ENCODE results near the gene WDR33.

Gene WDR33

DNA sequence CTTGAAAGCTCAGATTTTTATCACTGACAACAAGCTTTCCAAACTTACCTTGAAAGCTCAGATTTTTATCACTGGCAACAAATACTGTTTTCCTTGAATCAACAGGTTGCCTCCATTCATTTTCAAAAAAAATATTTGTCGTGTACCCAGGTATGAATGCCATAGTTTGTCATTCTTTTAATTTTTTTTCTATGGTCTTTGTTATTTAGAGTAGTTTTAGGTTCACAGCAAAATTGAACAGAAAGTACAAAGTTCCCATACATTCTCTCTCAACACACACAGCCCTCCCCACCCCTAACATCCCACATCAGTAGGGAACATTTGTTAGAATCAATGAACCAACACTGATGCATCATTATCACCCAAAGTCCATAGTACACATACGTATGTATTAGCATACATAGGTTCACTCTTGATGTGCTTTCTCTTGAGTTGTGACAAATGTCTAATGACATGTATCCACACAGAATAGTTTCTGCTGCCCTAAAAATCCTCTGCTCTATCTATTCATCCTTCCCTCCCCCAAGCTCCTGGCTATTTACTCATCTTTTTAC, 25.9 kb downstream of the WDR33 start:
- Histone ChIP-seq H3K4me1 (no peaks in the 10 kb centered on the region), H3K27me3 (no peaks in the 10 kb centered on the region), H3K4me3 (ENCODE audit: low read depth, low read length) (no peak overlapping the region), H3K36me3 (no peaks in the 10 kb centered on the region), H3K9me3 (no peaks in the 10 kb centered on the region)
- TF ChIP-seq, protein P1, sequence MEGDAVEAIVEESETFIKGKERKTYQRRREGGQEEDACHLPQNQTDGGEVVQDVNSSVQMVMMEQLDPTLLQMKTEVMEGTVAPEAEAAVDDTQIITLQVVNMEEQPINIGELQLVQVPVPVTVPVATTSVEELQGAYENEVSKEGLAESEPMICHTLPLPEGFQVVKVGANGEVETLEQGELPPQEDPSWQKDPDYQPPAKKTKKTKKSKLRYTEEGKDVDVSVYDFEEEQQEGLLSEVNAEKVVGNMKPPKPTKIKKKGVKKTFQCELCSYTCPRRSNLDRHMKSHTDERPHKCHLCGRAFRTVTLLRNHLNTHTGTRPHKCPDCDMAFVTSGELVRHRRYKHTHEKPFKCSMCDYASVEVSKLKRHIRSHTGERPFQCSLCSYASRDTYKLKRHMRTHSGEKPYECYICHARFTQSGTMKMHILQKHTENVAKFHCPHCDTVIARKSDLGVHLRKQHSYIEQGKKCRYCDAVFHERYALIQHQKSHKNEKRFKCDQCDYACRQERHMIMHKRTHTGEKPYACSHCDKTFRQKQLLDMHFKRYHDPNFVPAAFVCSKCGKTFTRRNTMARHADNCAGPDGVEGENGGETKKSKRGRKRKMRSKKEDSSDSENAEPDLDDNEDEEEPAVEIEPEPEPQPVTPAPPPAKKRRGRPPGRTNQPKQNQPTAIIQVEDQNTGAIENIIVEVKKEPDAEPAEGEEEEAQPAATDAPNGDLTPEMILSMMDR (IDR thresholded peaks at IDR 0.05; ENCODE audit: low read depth, low read length), result no peak
- DNase-seq, result no peak

DNA sequence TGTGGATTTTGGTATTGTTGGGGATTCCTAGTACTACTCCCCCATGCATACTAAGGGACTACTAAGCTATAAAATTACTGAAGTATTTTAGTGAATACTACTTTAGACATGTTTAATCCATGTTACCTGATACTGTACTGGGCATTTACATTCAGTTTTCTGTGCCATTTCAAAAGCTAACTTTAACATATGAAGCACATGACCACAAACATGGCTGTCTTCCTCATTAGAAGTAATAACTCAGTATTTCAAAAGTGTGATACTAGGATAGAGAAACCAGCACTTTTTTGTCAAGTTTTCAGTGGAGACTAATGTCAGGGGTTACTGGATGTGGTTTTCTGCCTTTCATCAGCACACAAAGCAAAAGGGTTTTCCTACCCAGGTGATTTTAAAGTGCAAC, 27.9 kb downstream of the WDR33 start:
- Histone ChIP-seq H3K36me3 (no peaks in the 10 kb centered on the region), H3K4me1 (no peaks in the 10 kb centered on the region), H3K27me3 (no peaks in the 10 kb centered on the region), H3K9me3 (no peaks in the 10 kb centered on the region), H3K4me3 (ENCODE audit: low read depth, low read length) (no peak overlapping the region)
- DNase-seq, result no peak
- TF ChIP-seq, protein P1 (IDR thresholded peaks at IDR 0.05; ENCODE audit: low read depth, low read length), result no peak

DNA sequence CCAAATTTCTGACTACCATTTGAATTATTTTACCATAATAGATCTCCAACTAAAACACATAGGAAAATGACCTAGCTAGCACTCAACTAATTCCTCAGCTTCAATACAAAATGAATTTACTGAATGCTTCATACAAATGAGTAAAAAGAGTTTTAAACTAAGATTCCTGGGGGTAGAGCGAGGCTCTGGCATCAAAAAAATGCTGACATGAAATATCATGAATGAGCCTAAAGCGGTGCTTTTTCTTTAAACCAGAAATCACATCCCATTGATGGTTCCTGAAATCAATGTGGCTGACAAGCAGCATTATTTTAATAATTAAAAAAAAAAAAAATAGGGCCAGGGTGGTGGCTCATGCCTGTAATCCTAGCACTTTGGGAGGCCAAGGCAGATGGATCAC, 32.1 kb downstream of the WDR33 start:
- TF ChIP-seq, protein P1 (IDR thresholded peaks at IDR 0.05; ENCODE audit: low read depth, low read length), result no peak
- Histone ChIP-seq H3K36me3 (no peaks in the 10 kb centered on the region), H3K27me3 (no peaks in the 10 kb centered on the region), H3K4me3 (ENCODE audit: low read depth, low read length) (no peak overlapping the region), H3K4me1 (no peaks in the 10 kb centered on the region), H3K9me3 (no peaks in the 10 kb centered on the region)
- DNase-seq, result no peak

DNA sequence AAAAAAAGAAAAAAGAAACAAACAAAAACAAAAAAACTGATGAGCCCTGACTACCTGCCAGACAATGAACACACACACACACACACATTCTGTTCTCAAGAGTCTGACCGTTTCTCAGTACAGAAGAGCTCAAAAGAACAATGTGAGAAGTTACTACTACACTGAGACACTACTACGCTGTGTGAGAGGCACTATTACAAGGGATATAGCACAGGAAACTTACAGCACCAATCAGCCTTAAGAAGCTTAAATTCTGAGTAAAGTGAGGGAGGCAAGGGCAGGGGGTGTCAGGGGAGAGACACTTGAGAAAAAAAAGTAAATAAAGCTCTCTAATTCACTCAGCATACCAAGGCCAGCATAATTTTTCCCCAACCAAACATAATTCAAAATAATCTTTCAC, 32.5 kb downstream of the WDR33 start:
- Histone ChIP-seq H3K9me3 (no peaks in the 10 kb centered on the region), H3K27me3 (no peaks in the 10 kb centered on the region), H3K4me1 (no peaks in the 10 kb centered on the region), H3K4me3 (ENCODE audit: low read depth, low read length) (no peak overlapping the region), H3K36me3 (no peaks in the 10 kb centered on the region)
- TF ChIP-seq, protein P1 (IDR thresholded peaks at IDR 0.05; ENCODE audit: low read depth, low read length), result no peak
- no peak for DNase-seq

DNA sequence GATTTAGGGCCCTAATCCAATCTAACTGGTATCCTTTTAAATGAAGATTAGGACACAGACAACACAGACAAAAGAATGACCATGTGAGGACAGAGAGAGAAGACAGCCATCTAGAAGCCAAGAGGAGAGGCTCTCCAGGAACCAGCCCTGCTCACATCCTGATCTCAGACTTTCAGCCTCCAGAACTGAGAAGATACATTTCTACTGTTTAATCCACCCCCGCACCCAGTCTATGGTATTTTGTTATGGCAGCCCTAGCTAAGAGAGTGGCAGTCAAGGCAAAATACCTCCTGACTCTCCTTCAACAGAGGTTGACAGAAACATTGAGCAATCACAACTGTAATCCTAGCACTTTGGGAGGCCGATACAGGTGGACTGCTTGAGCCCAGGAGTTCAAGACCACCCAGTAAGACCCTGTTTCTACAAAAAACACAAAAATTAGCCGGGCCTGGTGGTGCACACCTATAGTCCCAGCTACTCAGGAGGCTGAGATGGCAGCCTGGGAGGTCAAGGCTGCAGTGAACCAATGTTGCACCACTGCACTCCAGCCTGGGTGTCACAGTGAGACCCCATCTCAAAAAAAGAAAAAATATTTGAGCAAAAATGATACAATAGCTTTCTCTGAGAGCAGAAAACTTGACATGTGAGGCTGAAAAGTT, 34.7 kb downstream of the WDR33 start:
- H3K27me3 ChIP-seq, result no peaks in the 10 kb centered on the region
- H3K4me1 ChIP-seq, result no peaks in the 10 kb centered on the region
- no peak overlapping the region for H3K4me3 ChIP-seq (ENCODE audit: low read depth, low read length)
- H3K36me3 ChIP-seq, result no peaks in the 10 kb centered on the region
- H3K9me3 ChIP-seq, result no peaks in the 10 kb centered on the region
- TF ChIP-seq, protein P1 (IDR thresholded peaks at IDR 0.05; ENCODE audit: low read depth, low read length), result no peak
- no peak for DNase-seq

DNA sequence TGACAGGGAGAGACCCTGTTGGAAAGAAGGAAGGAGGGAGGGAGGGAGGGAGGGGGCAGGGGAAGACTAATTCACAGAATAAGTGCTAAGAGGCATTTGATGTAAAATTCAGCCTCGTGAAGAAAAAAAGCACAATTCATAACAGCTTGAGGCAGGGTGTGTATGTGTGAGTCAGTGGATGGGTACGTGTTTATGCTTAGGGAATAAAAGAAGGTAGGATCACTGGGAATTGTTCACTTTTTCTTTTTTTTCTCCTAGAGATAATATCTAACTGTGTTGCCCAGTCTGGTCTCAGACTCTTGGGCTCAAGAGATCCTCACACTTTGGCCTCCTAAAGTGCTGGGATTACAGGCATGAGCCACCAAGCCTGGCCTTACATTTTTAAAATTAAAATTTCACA, 39.2 kb downstream of the WDR33 start:
- Histone ChIP-seq H3K4me1 (no peaks in the 10 kb centered on the region), H3K36me3 (no peaks in the 10 kb centered on the region; the same call in none of the 2 replicates)
- DNase-seq, result no peak

More for the DNA sequence above, 39.2 kb downstream of the WDR33 start:
- H3K27me3 ChIP-seq, result no peaks in the 10 kb centered on the region
- TF ChIP-seq, protein P1 (IDR thresholded peaks at IDR 0.05; ENCODE audit: low read depth, low read length), result no peak
- no peaks in the 10 kb centered on the region for H3K9me3 ChIP-seq
- H3K4me3 ChIP-seq (ENCODE audit: low read depth, low read length), result no peak overlapping the region
